HL-60 (cell line): ENCODE data around the gene TLR10.

ENCODE experiments used
- DNase-seq, 2 experiments: peaks; one replicate each; pipeline ENCODE4 v3.0.0-alpha.2; 2010 to 2020; ENCODE audit warnings: low read depth in 1 of 2, low spot score in 1 of 2
- H3K27ac ChIP-seq: fragments of 250-450 bp; sonication (Bioruptor Pico); replicated peaks from 2 replicates; pipeline ENCODE4 v1.5.1; 2020; ENCODE audit warnings: mild to moderate bottlenecking, moderate library complexity
- H3K27me3 ChIP-seq: fragments of 250-450 bp; sonication (Bioruptor Pico); 2 replicates; pipeline ENCODE4 v1.5.1; 2021; ENCODE audit warnings: mild to moderate bottlenecking, moderate library complexity; ENCODE audit not compliant: insufficient read depth, poor library complexity, severe bottlenecking
- H3K4me3 ChIP-seq: replicated peaks from 2 replicates; pipeline ENCODE4 v1.5.1; 2011; ENCODE audit warnings: mild to moderate bottlenecking, control low read depth, low read length; ENCODE audit not compliant: insufficient read depth
- CTCF ChIP-seq: IDR thresholded peaks from one replicate; pipeline ENCODE4 v1.5.1; 2011; ENCODE audit warnings: low read length, control low read depth, inconsistent platforms; ENCODE audit not compliant: insufficient read depth
- GABPA ChIP-seq: IDR thresholded peaks from 2 replicates; pipeline ENCODE4 v1.6.1; 2012; ENCODE audit warnings: low read depth
- POLR2AphosphoS5 ChIP-seq: IDR thresholded peaks from 2 replicates; pipeline ENCODE4 v1.6.1; 2012; ENCODE audit warnings: low read depth
- REST ChIP-seq: IDR thresholded peaks from 2 replicates; pipeline ENCODE4 v1.6.1; 2012; ENCODE audit warnings: low read depth; ENCODE audit not compliant: insufficient replicate concordance
- SPI1 ChIP-seq: IDR thresholded peaks from 2 replicates; pipeline ENCODE4 v1.6.1; 2012; ENCODE audit warnings: low read depth, mild to moderate bottlenecking, borderline replicate concordance

Gene TLR10

GRCh38 chr4:38802561-38803355, 20.0 kb upstream of the TLR10 start:
- TF ChIP-seq SPI1 = no peak
- no peak for TF ChIP-seq GABPA
- no peak for TF ChIP-seq REST
- no peak for TF ChIP-seq POLR2AphosphoS5
- no peak for TF ChIP-seq CTCF
- DNase-seq = no peak
- no peak overlapping the region for H3K4me3 ChIP-seq
- H3K27me3 ChIP-seq = no peaks in the 10 kb centered on the region
- H3K27ac ChIP-seq = no peak overlapping the region

GRCh38 chr4:38800961-38801450, 18.2 kb upstream of the TLR10 start:
- TF ChIP-seq REST (no peak), CTCF (no peak), SPI1 (no peak), POLR2AphosphoS5 (no peak), GABPA (no peak)
- Histone ChIP-seq H3K27me3 (no peaks in the 10 kb centered on the region), H3K4me3 (no peak overlapping the region), H3K27ac (peak overlapping the region; percentile 47; the same call in 1 of the 2 replicates)
- DNase-seq = peak in 1 of 2 experiments; percentile 45

GRCh38 chr4:38800366-38800765, 17.6 kb upstream of the TLR10 start:
- DNase-seq = no peak
- Histone ChIP-seq H3K4me3 (no peak overlapping the region), H3K27ac (peak overlapping the region; percentile 47; the same call in 1 of the 2 replicates), H3K27me3 (no peaks in the 10 kb centered on the region)
- TF ChIP-seq REST = no peak
- TF ChIP-seq POLR2AphosphoS5 = no peak
- no peak for TF ChIP-seq GABPA
- TF ChIP-seq CTCF = no peak
- no peak for TF ChIP-seq SPI1
